C4-2B (cell line): ENCODE measurements around the gene CRLF1.

ENCODE experiments used
- H3K27ac ChIP-seq: fragments of 450-650 bp; 2 replicates; pipeline ENCODE4 v1.5.1; 2017
- CTCF ChIP-seq: fragments of 450-650 bp; conservative IDR thresholded peaks from 2 replicates; pipeline ENCODE4 v1.5.1; 2017; ENCODE audit warnings: mild to moderate bottlenecking
- ZFX ChIP-seq: fragments of 450-650 bp; IDR thresholded peaks from 2 replicates; pipeline ENCODE4 v1.6.1; 2017

Gene CRLF1

GRCh38 chr19:18645035-18645511 is 38.5 kb upstream of the CRLF1 start:
- H3K27ac ChIP-seq, result no peak overlapping the region
- no peak for TF ChIP-seq ZFX
- no peak for TF ChIP-seq CTCF

GRCh38 chr19:18644196-18645034 is 37.8 kb upstream of the CRLF1 start:
- no peak for TF ChIP-seq CTCF
- TF ChIP-seq ZFX, result no peak
- no peak overlapping the region for H3K27ac ChIP-seq

GRCh38 chr19:18639706-18640243 is 33.2 kb upstream of the CRLF1 start:
- TF ChIP-seq ZFX (no peak), CTCF (no peak)
- H3K27ac ChIP-seq, result no peak overlapping the region

GRCh38 chr19:18637673-18638630 is 31.4 kb upstream of the CRLF1 start:
- no peak for TF ChIP-seq ZFX
- TF ChIP-seq CTCF, result no peak
- H3K27ac ChIP-seq, result peak overlapping the region; percentile 85

- peak within 1 kb of the TSS; percentile 85 for H3K27ac ChIP-seq
- TF ChIP-seq CTCF, result no peak
Observed at GRCh38 chr19:18636969-18637629, 30.5 kb upstream of the CRLF1 start, which contains the start of gene KLHL26. Gene KLHL26, plus strand, starts transcription at chr19:18637028. Its CDS starts 27 bp downstream, at chr19:18637055.

GRCh38 chr19:18636183-18636968 is 29.8 kb upstream of the CRLF1 start:
- H3K27ac ChIP-seq, result peak overlapping the region; percentile 85
- no peak for TF ChIP-seq CTCF
